HG03097 (cell line): ENCODE measurements around the gene F13A1.
"Not testable (repeated sequence)": the region's sequence is repeated elsewhere in the genome, so short reads cannot be mapped to it uniquely, and the experiment has no call there.

ENCODE experiments used
- ATAC-seq: cut with Tn5 transposase; IDR thresholded peaks from one replicate; pipeline ENCODE4 v1.9.1; 2021; ENCODE audit not compliant: unreplicated experiment, low FRiP score

Gene F13A1

GRCh38 chr6:6320901-6321300 lies 439 bp upstream of the F13A1 start:
- ATAC-seq = no peak

GRCh38 chr6:6317825-6318733 lies 2.4 kb downstream of the F13A1 start:
- no peak for ATAC-seq

- ATAC-seq = no peak
Observed at GRCh38 chr6:6317386-6317785, 3.1 kb downstream of the F13A1 start.

GRCh38 chr6:6315660-6316059 lies 4.8 kb downstream of the F13A1 start:
- no peak for ATAC-seq

- no peak for ATAC-seq
Observed at GRCh38 chr6:6314596-6314995, 5.9 kb downstream of the F13A1 start.

- ATAC-seq = no peak
Observed at GRCh38 chr6:6312901-6313441, 7.5 kb downstream of the F13A1 start.

GRCh38 chr6:6305575-6305974 lies 14.9 kb downstream of the F13A1 start:
- ATAC-seq = no peak

GRCh38 chr6:6300383-6300782 lies 20.1 kb downstream of the F13A1 start:
- ATAC-seq = not testable (repeated sequence)

GRCh38 chr6:6293317-6293716 lies 27.1 kb downstream of the F13A1 start:
- ATAC-seq = no peak

GRCh38 chr6:6287415-6287814 lies 33.0 kb downstream of the F13A1 start:
- ATAC-seq = no peak

- no peak for ATAC-seq
Observed at GRCh38 chr6:6285679-6286078, 34.8 kb downstream of the F13A1 start.

GRCh38 chr6:6284221-6284966 lies 36.1 kb downstream of the F13A1 start:
- no peak for ATAC-seq

GRCh38 chr6:6283746-6284145 lies 36.7 kb downstream of the F13A1 start:
- no peak for ATAC-seq

- no peak for ATAC-seq
Observed at GRCh38 chr6:6282716-6283115, 37.7 kb downstream of the F13A1 start.

- no peak for ATAC-seq
Observed at GRCh38 chr6:6277413-6277812, 43.0 kb downstream of the F13A1 start.

GRCh38 chr6:6270948-6271535 lies 49.4 kb downstream of the F13A1 start:
- ATAC-seq = no peak

GRCh38 chr6:6260196-6260722 lies 60.2 kb downstream of the F13A1 start:
- ATAC-seq = no peak

- ATAC-seq = no peak
Observed at GRCh38 chr6:6256886-6257285, 63.6 kb downstream of the F13A1 start.

- ATAC-seq = no peak
Observed at GRCh38 chr6:6256259-6256658, 64.2 kb downstream of the F13A1 start.

- no peak for ATAC-seq
Observed at GRCh38 chr6:6251555-6252280, 68.7 kb downstream of the F13A1 start.
